M059J (cell line): ENCODE measurements around the gene SELENOF. TPM values are rescaled to one million over a fixed set of nuclear protein-coding genes. Genes with fewer than 3 reads are reported as not detected.
"Not testable (repeated sequence)": the region's sequence is repeated elsewhere in the genome, so short reads cannot be mapped to it uniquely, and the experiment has no call there.

Experiments used
- DNase-seq: peaks from one replicate; pipeline ENCODE4 v3.0.0-alpha.2; 2012; ENCODE audit warnings: low read depth
- total RNA-seq: library from RNA; depleted of rRNA; stranded (reverse); fragments of >200 nt; shearing (Covaris generic); gene quantifications from 2 replicates; pipeline ENCODE4 v1.2.3, GENCODE V29; 2014; rRNA removed

The SELENOF gene
- total RNA-seq, 1 experiment from 2014 or later, result 338 TPM

DNA sequence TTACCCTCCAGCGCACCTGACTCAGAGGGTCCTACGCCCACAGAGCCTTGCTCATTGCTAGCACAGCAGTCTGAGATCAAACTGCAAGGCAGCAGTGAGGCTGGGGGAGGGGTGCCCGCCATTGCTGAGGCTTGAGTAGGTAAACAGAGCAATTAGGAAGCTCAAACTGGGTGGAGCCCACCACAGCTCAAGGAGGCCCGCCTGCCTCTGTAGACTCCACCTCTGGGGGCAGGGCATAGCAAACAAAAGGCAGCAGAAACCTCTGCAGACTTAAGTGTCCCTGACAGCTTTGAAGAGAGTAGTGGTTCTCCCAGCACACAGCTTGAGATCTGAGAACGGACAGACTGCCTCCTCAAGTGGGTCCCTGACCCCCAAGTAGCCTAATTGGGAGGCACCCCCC, 99.8 kb downstream of the SELENOF start:
- DNase-seq, result not testable (repeated sequence)

Other genes with a start within 250 kb of the SELENOF start
- 44.3 and 59.3 TPM in 2 replicates for gene SH3GLB1, start 209.6 kb downstream of the SELENOF start, total RNA-seq
- 18.5 and 32.5 TPM in 2 replicates for gene HS2ST1, start 509 bp upstream of the SELENOF start, total RNA-seq